ENCODE results near the gene KRTAP9-2. TPM values are rescaled to one million over a fixed set of nuclear protein-coding genes. Genes with fewer than 3 reads are reported as not detected.
"Not testable (repeated sequence)": the region's sequence is repeated elsewhere in the genome, so short reads cannot be mapped to it uniquely, and the experiment has no call there.

KRTAP9-2 gene
- total RNA-seq, 1 donor from 2014 or later: not detected

- DNase-seq (ENCODE audit: low read depth, low spot score): no peak
- H3K4me3 Mint-ChIP-seq: no peak within 1 kb of the TSS
- H3K4me1 Mint-ChIP-seq: no peaks in the 10 kb centered on the region
- H3K9me3 Mint-ChIP-seq: no peaks in the 10 kb centered on the region
- no peaks in the 10 kb centered on the region for H3K36me3 Mint-ChIP-seq (ENCODE audit: low read depth)
- no peak within 1 kb of the TSS for H3K27ac Mint-ChIP-seq (ENCODE audit: unreplicated experiment)
- H3K27me3 Mint-ChIP-seq (ENCODE audit: low read depth): peaks cover 41% of the 10 kb centered on the region
- no peak for TF ChIP-seq CTCF (conservative IDR thresholded peaks at IDR 0.05)
Measured at GRCh38 chr17:41184480-41184961, 41.9 kb upstream of the KRTAP9-2 start, which contains the start of gene KRTAP4-1. Gene KRTAP4-1 (minus strand): TSS chr17:41184911. CDS start chr17:41184854, 57 bp downstream.

GRCh38 chr17:41185001-41185400 is 41.4 kb upstream of the KRTAP9-2 start:
- no peak overlapping the region for H3K27ac Mint-ChIP-seq (ENCODE audit: unreplicated experiment)
- no peaks in the 10 kb centered on the region for H3K9me3 Mint-ChIP-seq
- H3K36me3 Mint-ChIP-seq (ENCODE audit: low read depth): no peaks in the 10 kb centered on the region
- peaks cover 41% of the 10 kb centered on the region for H3K27me3 Mint-ChIP-seq (ENCODE audit: low read depth)
- no peak overlapping the region for H3K4me3 Mint-ChIP-seq
- no peaks in the 10 kb centered on the region for H3K4me1 Mint-ChIP-seq
- DNase-seq (ENCODE audit: low read depth, low spot score): no peak
- no peak for TF ChIP-seq CTCF (conservative IDR thresholded peaks at IDR 0.05)

GRCh38 chr17:41186872-41187271 is 39.6 kb upstream of the KRTAP9-2 start:
- no peak for TF ChIP-seq CTCF (conservative IDR thresholded peaks at IDR 0.05)
- Mint-ChIP-seq H3K36me3 (ENCODE audit: low read depth) (no peaks in the 10 kb centered on the region), H3K27me3 (ENCODE audit: low read depth) (peaks cover 52% of the 10 kb centered on the region), H3K4me3 (no peak overlapping the region), H3K4me1 (no peaks in the 10 kb centered on the region), H3K9me3 (no peaks in the 10 kb centered on the region), H3K27ac (ENCODE audit: unreplicated experiment) (no peak overlapping the region)
- DNase-seq (ENCODE audit: low read depth, low spot score): no peak

GRCh38 chr17:41189837-41190318 is 36.6 kb upstream of the KRTAP9-2 start, which contains the start of gene KRTAP9-1:
Gene KRTAP9-1 (plus strand): TSS chr17:41189887. CDS start chr17:41189887, 0 bp downstream.
- not testable (repeated sequence) for H3K4me1 Mint-ChIP-seq; H3K36me3 Mint-ChIP-seq (ENCODE audit: low read depth); DNase-seq (ENCODE audit: low read depth, low spot score); H3K9me3 Mint-ChIP-seq; H3K27ac Mint-ChIP-seq (ENCODE audit: unreplicated experiment); H3K4me3 Mint-ChIP-seq
- H3K27me3 Mint-ChIP-seq (ENCODE audit: low read depth): peaks cover 57% of the 10 kb centered on the region

GRCh38 chr17:41190328-41190727 is 36.1 kb upstream of the KRTAP9-2 start:
- peaks cover 3% of the 10 kb centered on the region for H3K9me3 Mint-ChIP-seq
- no peak for DNase-seq (ENCODE audit: low read depth, low spot score)
- H3K27me3 Mint-ChIP-seq (ENCODE audit: low read depth): peaks cover 54% of the 10 kb centered on the region
- TF ChIP-seq CTCF (conservative IDR thresholded peaks at IDR 0.05): no peak
- H3K4me1 Mint-ChIP-seq: no peaks in the 10 kb centered on the region
- H3K27ac Mint-ChIP-seq (ENCODE audit: unreplicated experiment): no peak overlapping the region
- no peaks in the 10 kb centered on the region for H3K36me3 Mint-ChIP-seq (ENCODE audit: low read depth)
- no peak overlapping the region for H3K4me3 Mint-ChIP-seq

GRCh38 chr17:41196068-41196467 is 30.4 kb upstream of the KRTAP9-2 start:
- Mint-ChIP-seq H3K9me3 (peaks cover 8% of the 10 kb centered on the region), H3K4me3 (no peak overlapping the region), H3K27ac (ENCODE audit: unreplicated experiment) (no peak overlapping the region), H3K27me3 (ENCODE audit: low read depth) (peaks cover 46% of the 10 kb centered on the region), H3K36me3 (ENCODE audit: low read depth) (no peaks in the 10 kb centered on the region), H3K4me1 (no peaks in the 10 kb centered on the region)
- TF ChIP-seq CTCF (conservative IDR thresholded peaks at IDR 0.05): no peak
- no peak for DNase-seq (ENCODE audit: low read depth, low spot score)
